HCT116 (cell line): ENCODE results near the gene LILRB1. TPM values are rescaled to one million over a fixed set of nuclear protein-coding genes. Genes with fewer than 3 reads are reported as not detected.

Experiments used
- ATAC-seq: fragments of 200-7000 bp; cut with Tn5 transposase; 2 replicates; pipeline ENCODE4 v1.9.1; 2020; ENCODE audit warnings: mild to moderate bottlenecking, moderate library complexity
- BruUV-seq: library from RNA; stranded (reverse); fragments of 400-500 nt; replicated peaks from 2 replicates; lab custom pipeline; 2021; lab: Mats Ljungman, UMichigan
- CTCF ChIA-PET: fragments of 300-600 bp; sonication (Branson Sonifier 250); formaldehyde crosslinking; loops from one replicate; lab custom pipeline; 2021; ENCODE audit warnings: antibody characterized with exemption; lab: Charles Lee
- POLR2A ChIA-PET: fragments of 300-600, 350-600 bp; sonication (Branson Sonifier 250); formaldehyde crosslinking; loops from one replicate; lab custom pipeline; 2021; ENCODE audit warnings: antibody characterized with exemption; lab: Charles Lee
- RAD21 ChIA-PET, 2 experiments: fragments of 300-600 bp; sonication (Branson Sonifier 250); formaldehyde crosslinking; loops; one replicate each; lab custom pipeline; 2023; ENCODE audit warnings: low total read pairs in 2 of 2; ENCODE audit not compliant: uncharacterized antibody in 2 of 2, unreplicated experiment in 2 of 2, low non-redundant PET in 1 of 2; lab: Charles Lee
- DNase-seq: peaks from one replicate; pipeline ENCODE4 v3.0.0-alpha.2; 2010; ENCODE audit warnings: low read depth, low spot score
- H2AFZ ChIP-seq: fragments of 200-600 bp; shearing (Covaris generic), sonication (generic); 2 replicates; pipeline ENCODE4 v1.6.1; 2017; ENCODE audit warnings: low read depth, mixed run types, mixed read lengths, antibody characterized with exemption, low read length; ENCODE audit not compliant: poor library complexity, severe bottlenecking
- H3K27ac ChIP-seq: 2 replicates; pipeline ENCODE4 v1.5.1; 2012; ENCODE audit warnings: low read depth, low read length
- H3K27me3 ChIP-seq: fragments of 200-600 bp; sonication (generic); 2 replicates; pipeline ENCODE4 v1.6.1; 2016; ENCODE audit warnings: mixed run types, low read length, mixed read lengths; ENCODE audit not compliant: insufficient read depth
- H3K36me3 ChIP-seq, 2 experiments: fragments of 200-500 bp in 1 of 2; fragments of 200-600 bp in 1 of 2; sonication (Bioruptor generic) in 1 of 2; sonication (generic) in 1 of 2; 2 replicates each; pipeline versions ENCODE4 v1.5.1 to v1.6.1; 2014 to 2016; ENCODE audit warnings: low read length in 2 of 2, inconsistent platforms in 1 of 2, mixed read lengths in 1 of 2, mixed run types in 1 of 2; ENCODE audit not compliant: insufficient read depth in 2 of 2, control insufficient read depth in 1 of 2
- H3K4me1 ChIP-seq, 2 experiments: fragments of 200-600 bp in 1 of 2; sonication (generic) in 1 of 2; 2 replicates each; pipeline versions ENCODE4 v1.5.1 to v1.6.1; 2012 to 2017; ENCODE audit warnings: low read length in 2 of 2, inconsistent platforms in 1 of 2, mild to moderate bottlenecking in 1 of 2, mixed read lengths in 1 of 2, mixed run types in 1 of 2, moderate library complexity in 1 of 2; ENCODE audit not compliant: insufficient read depth in 2 of 2, control insufficient read depth in 1 of 2
- H3K4me2 ChIP-seq: fragments of 200-600 bp; sonication (generic); 2 replicates; pipeline ENCODE4 v1.6.1; 2017; ENCODE audit warnings: mixed run types, low read length, mixed read lengths
- H3K4me3 ChIP-seq, 2 experiments: fragments of 200-600 bp in 1 of 2; sonication (generic) in 1 of 2; replicated peaks in 1 of 2; 2 replicates each; pipeline ENCODE4 v1.5.1; 2011 to 2016; ENCODE audit warnings: low read length in 2 of 2, control low read depth in 1 of 2, low read depth in 1 of 2, mild to moderate bottlenecking in 1 of 2, mixed read lengths in 1 of 2, mixed run types in 1 of 2
- H3K79me2 ChIP-seq: fragments of 200-600 bp; sonication (generic); 2 replicates; pipeline ENCODE4 v1.6.1; 2017; ENCODE audit warnings: mild to moderate bottlenecking, mixed run types, low read length, moderate library complexity, mixed read lengths; ENCODE audit not compliant: insufficient read depth
- H3K9ac ChIP-seq: fragments of 200-600 bp; sonication (generic); 2 replicates; pipeline ENCODE4 v1.6.1; 2016; ENCODE audit warnings: low read length, mixed read lengths
- H3K9me2 ChIP-seq: fragments of 200-600 bp; sonication (generic), shearing (Covaris generic); 2 replicates; pipeline ENCODE4 v1.6.1; 2017; ENCODE audit warnings: mixed run types, mild to moderate bottlenecking, moderate library complexity; ENCODE audit not compliant: insufficient read depth
- H3K9me3 ChIP-seq, 2 experiments: fragments of 200-500 bp in 1 of 2; fragments of 200-600 bp in 1 of 2; sonication (Bioruptor generic) in 1 of 2; sonication (generic) in 1 of 2; 2 replicates each; pipeline ENCODE4 v1.6.1; 2014 to 2017; ENCODE audit warnings: low read length in 2 of 2, mixed read lengths in 2 of 2, inconsistent platforms in 1 of 2, low read depth in 1 of 2, mild to moderate bottlenecking in 1 of 2, mixed run types in 1 of 2, moderate library complexity in 1 of 2; ENCODE audit not compliant: control insufficient read depth in 1 of 2, insufficient read depth in 1 of 2
- H4K20me1 ChIP-seq: fragments of 200-600 bp; sonication (generic), shearing (Covaris generic); 2 replicates; pipeline ENCODE4 v1.6.1; 2017; ENCODE audit warnings: mixed run types, mild to moderate bottlenecking, moderate library complexity; ENCODE audit not compliant: insufficient read depth
- CBX3 ChIP-seq: IDR thresholded peaks from 2 replicates; pipeline ENCODE4 v1.6.1; 2012; ENCODE audit warnings: low read depth
- EGR1 ChIP-seq: IDR thresholded peaks from 2 replicates; pipeline ENCODE4 v1.6.1; 2012; ENCODE audit warnings: low read depth
- ELF1 ChIP-seq: IDR thresholded peaks from 2 replicates; pipeline ENCODE4 v1.6.1; 2012; ENCODE audit warnings: low read depth, borderline replicate concordance
- JUND ChIP-seq: IDR thresholded peaks from 2 replicates; pipeline ENCODE4 v1.6.1; 2012
- POLR2A ChIP-seq: IDR thresholded peaks from 2 replicates; pipeline ENCODE4 v1.7.0; 2011; ENCODE audit warnings: borderline replicate concordance; ENCODE audit not compliant: insufficient read depth, insufficient read length; ENCODE audit errors: extremely low read depth
- RAD21 ChIP-seq: IDR thresholded peaks from 2 replicates; pipeline ENCODE4 v1.6.1; 2012; ENCODE audit warnings: low read depth, mild to moderate bottlenecking
- SIN3A ChIP-seq: IDR thresholded peaks from 2 replicates; pipeline ENCODE4 v1.6.1; 2012; ENCODE audit warnings: low read depth
- TCF7L2 ChIP-seq: IDR thresholded peaks from 2 replicates; pipeline ENCODE4 v1.7.0; 2011; ENCODE audit warnings: borderline replicate concordance, inconsistent platforms; ENCODE audit not compliant: insufficient read depth, insufficient read length; ENCODE audit errors: extremely low read depth
- YY1 ChIP-seq: IDR thresholded peaks from 2 replicates; pipeline ENCODE4 v1.6.1; 2011; ENCODE audit warnings: low read length, low read depth, moderate library complexity, mild to moderate bottlenecking; ENCODE audit not compliant: insufficient replicate concordance; ENCODE audit errors: extremely low read depth
- ZBTB33 ChIP-seq: IDR thresholded peaks from 2 replicates; pipeline ENCODE4 v1.6.1; 2011; ENCODE audit warnings: mild to moderate bottlenecking, low read length, moderate library complexity; ENCODE audit not compliant: insufficient replicate concordance; ENCODE audit errors: extremely low read depth
- ZFX ChIP-seq: fragments of 450-650 bp; IDR thresholded peaks from 2 replicates; pipeline ENCODE4 v1.6.1; 2017
- intact Hi-C: fragments of 100-400 bp; cut with micrococcal nuclease; formaldehyde crosslinking; loops from 2 replicates; pipeline ENCODE4 v1.10.0; 2022
- total RNA-seq: library from RNA; stranded (reverse); gene quantifications from one replicate; pipeline ENCODE4 v1.2.1, GENCODE V29; 2021; ENCODE audit not compliant: unreplicated experiment
- TF ChIP-seq, protein P1 (sequence below): IDR thresholded peaks from 2 replicates; pipeline ENCODE4 v1.6.1; 2012

The LILRB1 gene
- total RNA-seq, 1 experiment from 2014 or later: not detected

DNA sequence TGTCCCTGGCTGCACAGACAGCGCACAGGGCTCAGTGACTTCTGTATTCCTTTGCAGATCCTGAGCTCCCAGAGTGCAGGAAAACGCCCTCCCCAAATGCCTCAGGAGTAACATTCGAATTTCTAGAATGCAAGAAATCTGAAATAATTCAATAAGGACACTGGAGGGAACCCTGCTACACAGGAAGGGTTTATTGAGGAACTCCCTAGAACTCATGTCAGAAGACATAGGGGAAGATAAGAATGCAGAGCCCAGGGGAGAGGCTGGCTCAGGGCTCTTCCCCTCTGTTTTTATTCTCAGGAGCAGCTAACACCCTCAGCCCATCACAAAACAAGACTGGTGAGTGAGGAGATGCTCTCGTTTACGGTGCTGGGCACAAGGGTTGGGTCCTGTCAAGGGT lies 30.1 kb upstream of the LILRB1 start:
- Histone ChIP-seq H3K9me3 (no peaks in the 10 kb centered on the region), H3K9ac (no peak overlapping the region), H3K9me2 (no peaks in the 10 kb centered on the region), H3K4me1 (no peaks in the 10 kb centered on the region), H3K27me3 (peaks cover 73% of the 10 kb centered on the region), H3K36me3 (no peaks in the 10 kb centered on the region), H3K27ac (no peak overlapping the region), H2AFZ (no peak overlapping the region), H4K20me1 (no peaks in the 10 kb centered on the region), H3K4me3 (no peak overlapping the region), H3K4me2 (no peak overlapping the region), H3K79me2 (no peaks in the 10 kb centered on the region)
- ChIA-PET POLR2A (no interaction called here), RAD21 (no interaction called here), CTCF (no interaction called here)
- no TSS peak for BruUV-seq
- DNase-seq: no peak
- TF ChIP-seq RAD21 (no peak), YY1 (no peak), ZFX (no peak), CBX3 (no peak), TCF7L2 (no peak), POLR2A (no peak), ELF1 (no peak), EGR1 (no peak), SIN3A (no peak), JUND (no peak), ZBTB33 (no peak)
- TF ChIP-seq, protein P1, sequence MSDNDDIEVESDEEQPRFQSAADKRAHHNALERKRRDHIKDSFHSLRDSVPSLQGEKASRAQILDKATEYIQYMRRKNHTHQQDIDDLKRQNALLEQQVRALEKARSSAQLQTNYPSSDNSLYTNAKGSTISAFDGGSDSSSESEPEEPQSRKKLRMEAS: no peak
- no peak for ATAC-seq
- intact Hi-C loops: no loop called here
